ENCODE measurements around the gene APEH. TPM values are rescaled to one million over a fixed set of nuclear protein-coding genes. Genes with fewer than 3 reads are reported as not detected.

Gene APEH
- total and polyA plus RNA-seq, 10 of the 15 experiments (the other 5 are each of a cell fraction or from before 2014, with no cell fraction given): 74.4 to 214 (median 131) TPM

- TF ChIP-seq PRDM15 (CRISPR knock-in tag; IDR thresholded peaks at IDR 0.05): no peak
Measured at GRCh38 chr3:49733551-49733950, 59.4 kb downstream of the APEH start (continued).

Small RNA genes lying within 50 kb of the gene (small RNA-seq; reads per million reads assigned to genes)
- gene AMIGO3: not detected

Other genes with a start within 250 kb of the APEH start
Only the 7 nearest of the 14 such genes appear.
- 0.05 and 0.06 TPM in 2 replicates for gene BSN, start 119.9 kb upstream of the APEH start, total RNA-seq (2014; rRNA removed)
- gene BSN, start 119.9 kb upstream of the APEH start, total RNA-seq (2014; rRNA removed; fragmentation: Illumina TruSeq; extraction: Trizol): 0.05 and 0.09 TPM in 2 replicates
- 0.11 and 0.15 TPM in 2 replicates for gene BSN, start 119.9 kb upstream of the APEH start, total RNA-seq (2021)
- gene BSN, start 119.9 kb upstream of the APEH start, polyA plus RNA-seq (2011; rRNA removed): 0.01 and 0.03 TPM in 2 replicates
- 0.03 TPM in 1 of 2 replicates, not detected in the other for gene BSN, start 119.9 kb upstream of the APEH start, polyA plus RNA-seq (2014; fragmentation: Illumina TruSeq; extraction: Trizol)
- gene BSN, start 119.9 kb upstream of the APEH start, polyA plus RNA-seq (2014; fragmentation: Nextera tagmentation; extraction: Ambion mirVana): under 1 TPM in 1 of 2 experiments, not detected in 1; under 0.01 TPM
- gene BSN, start 119.9 kb upstream of the APEH start, polyA plus RNA-seq (2014; rRNA removed): 0.05 and 0.24 TPM in 2 replicates
- gene BSN, start 119.9 kb upstream of the APEH start, polyA plus RNA-seq (2016; fragmentation: Nextera tagmentation; extraction: Ambion mirVana): under 1 TPM; 0.01 to 0.19 TPM
- gene MST1, start 15.1 kb downstream of the APEH start, total RNA-seq (2014; rRNA removed): 10.1 and 10.6 TPM in 2 replicates
- 2.3 and 3.0 TPM in 2 replicates for gene MST1, start 15.1 kb downstream of the APEH start, total RNA-seq (2014; rRNA removed; fragmentation: Illumina TruSeq; extraction: Trizol)
- gene MST1, start 15.1 kb downstream of the APEH start, total RNA-seq (2021): 14.1 TPM in 2 replicates
- 13.4 and 24.2 TPM in 2 replicates for gene MST1, start 15.1 kb downstream of the APEH start, polyA plus RNA-seq (2011; rRNA removed)
- gene MST1, start 15.1 kb downstream of the APEH start, polyA plus RNA-seq (2014; fragmentation: Illumina TruSeq; extraction: Trizol): 1.6 and 3.4 TPM in 2 replicates
- 1 to 10 TPM; 1.2 to 4.4 TPM for gene MST1, start 15.1 kb downstream of the APEH start, polyA plus RNA-seq (2014; fragmentation: Nextera tagmentation; extraction: Ambion mirVana)
- 20.8 and 25.5 TPM in 2 replicates for gene MST1, start 15.1 kb downstream of the APEH start, polyA plus RNA-seq (2014; rRNA removed)
- 1 to 10 TPM; 2.6 to 3.9 TPM for gene MST1, start 15.1 kb downstream of the APEH start, polyA plus RNA-seq (2016; fragmentation: Nextera tagmentation; extraction: Ambion mirVana)
- 14.7 and 20.4 TPM in 2 replicates for gene RNF123, start 15.2 kb downstream of the APEH start, total RNA-seq (2014; rRNA removed)
- gene RNF123, start 15.2 kb downstream of the APEH start, total RNA-seq (2014; rRNA removed; fragmentation: Illumina TruSeq; extraction: Trizol): 6.4 and 8.1 TPM in 2 replicates
- gene RNF123, start 15.2 kb downstream of the APEH start, total RNA-seq (2021): 28.7 and 31.5 TPM in 2 replicates
- gene RNF123, start 15.2 kb downstream of the APEH start, polyA plus RNA-seq (2011; rRNA removed): 8.1 and 20.0 TPM in 2 replicates
- 6.4 and 12.1 TPM in 2 replicates for gene RNF123, start 15.2 kb downstream of the APEH start, polyA plus RNA-seq (2014; fragmentation: Illumina TruSeq; extraction: Trizol)
- gene RNF123, start 15.2 kb downstream of the APEH start, polyA plus RNA-seq (2014; fragmentation: Nextera tagmentation; extraction: Ambion mirVana): 1 to 10 TPM; 4.2 to 4.5 TPM
- 21.4 and 23.0 TPM in 2 replicates for gene RNF123, start 15.2 kb downstream of the APEH start, polyA plus RNA-seq (2014; rRNA removed)
- gene RNF123, start 15.2 kb downstream of the APEH start, polyA plus RNA-seq (2016; fragmentation: Nextera tagmentation; extraction: Ambion mirVana): 10 to 100 TPM; 16.6 to 18.5 TPM
- 1.2 and 1.3 TPM in 2 replicates for gene AMIGO3, start 45.3 kb downstream of the APEH start, total RNA-seq (2014; rRNA removed)
- gene AMIGO3, start 45.3 kb downstream of the APEH start, total RNA-seq (2014; rRNA removed; fragmentation: Illumina TruSeq; extraction: Trizol): not detected in 2 replicates
- 0.18 TPM in 1 of 2 replicates, not detected in the other for gene AMIGO3, start 45.3 kb downstream of the APEH start, total RNA-seq (2021)
- 0.19 TPM in 1 of 2 replicates, not detected in the other for gene AMIGO3, start 45.3 kb downstream of the APEH start, polyA plus RNA-seq (2011; rRNA removed)
- 0.07 TPM in 1 of 2 replicates, not detected in the other for gene AMIGO3, start 45.3 kb downstream of the APEH start, polyA plus RNA-seq (2014; fragmentation: Illumina TruSeq; extraction: Trizol)
- gene AMIGO3, start 45.3 kb downstream of the APEH start, polyA plus RNA-seq (2014; fragmentation: Nextera tagmentation; extraction: Ambion mirVana): not detected
- gene AMIGO3, start 45.3 kb downstream of the APEH start, polyA plus RNA-seq (2014; rRNA removed): 0.58 and 1.2 TPM in 2 replicates
- gene AMIGO3, start 45.3 kb downstream of the APEH start, polyA plus RNA-seq (2016; fragmentation: Nextera tagmentation; extraction: Ambion mirVana): 1 to 10 TPM in 1 of 2 experiments, under 1 TPM in 1; 0.44 to 1.1 TPM
- 39.1 and 44.3 TPM in 2 replicates for gene GMPPB, start 49.6 kb downstream of the APEH start, total RNA-seq (2014; rRNA removed)
- gene GMPPB, start 49.6 kb downstream of the APEH start, total RNA-seq (2014; rRNA removed; fragmentation: Illumina TruSeq; extraction: Trizol): 11.3 and 11.7 TPM in 2 replicates
- 45.6 and 46.1 TPM in 2 replicates for gene GMPPB, start 49.6 kb downstream of the APEH start, total RNA-seq (2021)
- 5.7 and 13.4 TPM in 2 replicates for gene GMPPB, start 49.6 kb downstream of the APEH start, polyA plus RNA-seq (2011; rRNA removed)
- 4.7 and 13.3 TPM in 2 replicates for gene GMPPB, start 49.6 kb downstream of the APEH start, polyA plus RNA-seq (2014; fragmentation: Illumina TruSeq; extraction: Trizol)
- gene GMPPB, start 49.6 kb downstream of the APEH start, polyA plus RNA-seq (2014; fragmentation: Nextera tagmentation; extraction: Ambion mirVana): 1 to 10 TPM; 2.3 to 8.7 TPM
- 33.2 and 40.3 TPM in 2 replicates for gene GMPPB, start 49.6 kb downstream of the APEH start, polyA plus RNA-seq (2014; rRNA removed)
- gene GMPPB, start 49.6 kb downstream of the APEH start, polyA plus RNA-seq (2016; fragmentation: Nextera tagmentation; extraction: Ambion mirVana): 10 to 100 TPM; 73.2 to 99.5 TPM
- 13.4 and 16.0 TPM in 2 replicates for gene IP6K1, start 112.2 kb downstream of the APEH start, total RNA-seq (2014; rRNA removed)
- gene IP6K1, start 112.2 kb downstream of the APEH start, total RNA-seq (2014; rRNA removed; fragmentation: Illumina TruSeq; extraction: Trizol): 9.9 and 10.6 TPM in 2 replicates
- 28.6 and 29.8 TPM in 2 replicates for gene IP6K1, start 112.2 kb downstream of the APEH start, total RNA-seq (2021)
- 13.6 and 30.6 TPM in 2 replicates for gene IP6K1, start 112.2 kb downstream of the APEH start, polyA plus RNA-seq (2011; rRNA removed)
- gene IP6K1, start 112.2 kb downstream of the APEH start, polyA plus RNA-seq (2014; fragmentation: Illumina TruSeq; extraction: Trizol): 10.0 and 15.1 TPM in 2 replicates
- 1 to 10 TPM; 1.3 to 2.0 TPM for gene IP6K1, start 112.2 kb downstream of the APEH start, polyA plus RNA-seq (2014; fragmentation: Nextera tagmentation; extraction: Ambion mirVana)
- 22.9 and 25.0 TPM in 2 replicates for gene IP6K1, start 112.2 kb downstream of the APEH start, polyA plus RNA-seq (2014; rRNA removed)
- gene IP6K1, start 112.2 kb downstream of the APEH start, polyA plus RNA-seq (2016; fragmentation: Nextera tagmentation; extraction: Ambion mirVana): 10 to 100 TPM; 20.4 to 21.7 TPM
- gene CDHR4, start 125.5 kb downstream of the APEH start, total RNA-seq (2014; rRNA removed): not detected in 2 replicates
- not detected in 2 replicates for gene CDHR4, start 125.5 kb downstream of the APEH start, total RNA-seq (2014; rRNA removed; fragmentation: Illumina TruSeq; extraction: Trizol)
- gene CDHR4, start 125.5 kb downstream of the APEH start, total RNA-seq (2021): not detected in 2 replicates
- not detected in 2 replicates for gene CDHR4, start 125.5 kb downstream of the APEH start, polyA plus RNA-seq (2011; rRNA removed)
- not detected in 2 replicates for gene CDHR4, start 125.5 kb downstream of the APEH start, polyA plus RNA-seq (2014; fragmentation: Illumina TruSeq; extraction: Trizol)
- not detected for gene CDHR4, start 125.5 kb downstream of the APEH start, polyA plus RNA-seq (2014; fragmentation: Nextera tagmentation; extraction: Ambion mirVana)
- not detected in 2 replicates for gene CDHR4, start 125.5 kb downstream of the APEH start, polyA plus RNA-seq (2014; rRNA removed)
- not detected for gene CDHR4, start 125.5 kb downstream of the APEH start, polyA plus RNA-seq (2016; fragmentation: Nextera tagmentation; extraction: Ambion mirVana)

Data from GM12878 (cell line).